K562 (cell line): ENCODE results near the gene ASIC3. TPM values are rescaled to one million over a fixed set of nuclear protein-coding genes. Genes with fewer than 3 reads are reported as not detected.
A peak's percentile ranks its signal among the peaks of the same experiment; 100 is the strongest.

Source experiments
- BCOR ChIP-seq: fragments of 450-650 bp; IDR thresholded peaks from 2 replicates; pipeline ENCODE4 v1.6.1; 2016
- BDP1 ChIP-seq: IDR thresholded peaks from 3 replicates; pipeline ENCODE4 v1.6.1; 2011; ENCODE audit not compliant: insufficient read length, insufficient read depth
- DNMT1 ChIP-seq: fragments of 450-650 bp; IDR thresholded peaks from 2 replicates; pipeline ENCODE4 v1.6.1; 2016; ENCODE audit warnings: antibody characterized with exemption, mild to moderate bottlenecking
- ELF1 ChIP-seq: fragments of 200-800 bp; sonication (Bioruptor generic); IDR thresholded peaks from 2 replicates; pipeline ENCODE4 v1.6.1; 2016; ENCODE audit warnings: missing genetic modification characterization, missing compliant biosample characterization
- POLR2G ChIP-seq: fragments of 200-400 bp; formaldehyde crosslinking; IDR thresholded peaks from 2 replicates; pipeline ENCODE4 v1.6.1; 2017; ENCODE audit warnings: low read depth, mild to moderate bottlenecking, antibody characterized with exemption, low read length, moderate library complexity
- RBFOX2 ChIP-seq: fragments of 200-400 bp; formaldehyde crosslinking; IDR thresholded peaks from 2 replicates; pipeline ENCODE4 v1.6.1; 2017; ENCODE audit warnings: low read depth, mild to moderate bottlenecking, low read length, moderate library complexity
- SRSF7 ChIP-seq: fragments of 200-400 bp; formaldehyde crosslinking; optimal IDR thresholded peaks from 2 replicates; pipeline ENCODE3; 2017; ENCODE audit warnings: mild to moderate bottlenecking, low read depth, low read length
- WHSC1 ChIP-seq: IDR thresholded peaks from one replicate; pipeline ENCODE4 v1.6.1; 2012; ENCODE audit warnings: low read length, control low read depth, inconsistent platforms
- ZEB2 ChIP-seq: fragments of 450-650 bp; IDR thresholded peaks from 2 replicates; pipeline ENCODE4 v1.6.1; 2016
- ZNF589 ChIP-seq: fragments of 200-800 bp; sonication (Bioruptor generic); IDR thresholded peaks from 2 replicates; pipeline ENCODE4 v1.6.1; 2016; ENCODE audit warnings: low read depth, missing genetic modification characterization, missing compliant biosample characterization
- polyA plus RNA-seq, 8 experiments: library from polyadenylated mRNA; depleted of rRNA in 4 of 8; stranded (reverse) in 5 of 8; unstranded in 3 of 8; fragments of >200 nt; fragmentation: Nextera tagmentation in 2 of 8; fragmentation: Illumina TruSeq in 1 of 8; extraction: Ambion mirVana in 2 of 8; extraction: Trizol in 1 of 8; gene quantifications; 2 replicates each; pipeline versions ENCODE4 v1.2.1 to v1.2.3, GENCODE V29; 2011 to 2014; ENCODE audit warnings: inconsistent platforms in 1 of 8, missing spikeins in 1 of 8
- total RNA-seq, 7 experiments: library from RNA; depleted of rRNA in 6 of 7; stranded (reverse); fragments of >200 nt in 6 of 7; fragmentation: Illumina TruSeq in 2 of 7; extraction: Trizol in 2 of 7; gene quantifications; 2 replicates each; pipeline versions ENCODE4 v1.2.1 to v1.2.3, GENCODE V29; 2011 to 2021; ENCODE audit warnings: low replicate concordance in 1 of 7
- TF ChIP-seq, protein P1 (sequence below): fragments of 250-450 bp; sonication (Bioruptor Pico); IDR thresholded peaks from 2 replicates; pipeline ENCODE4 v1.5.0; 2021; ENCODE audit warnings: mild to moderate bottlenecking, borderline replicate concordance
- TF ChIP-seq, protein P2 (sequence below): fragments of 250-450 bp; sonication (Bioruptor Pico); IDR thresholded peaks from 2 replicates; pipeline ENCODE4 v1.4.0; 2020; ENCODE audit warnings: mild to moderate bottlenecking
- TF ChIP-seq, protein P3 (sequence below), 3 experiments: fragments of 200-800 bp in 1 of 3; sonication (Bioruptor generic) in 1 of 3; sonication (generic) in 1 of 3; formaldehyde crosslinking in 1 of 3; IDR thresholded peaks; 2 replicates each; pipeline versions ENCODE4 v1.6.1 to v1.8.0; 2016 to 2022; ENCODE audit warnings: mild to moderate bottlenecking in 2 of 3, missing compliant biosample characterization in 2 of 3, missing genetic modification characterization in 2 of 3, missing genetic modification reagents in 1 of 3

Gene ASIC3
- total and polyA plus RNA-seq, 9 of the 15 experiments (the other 6 are each of a cell fraction or from before 2014, with no cell fraction given): 0.11 to 5.0 (median 0.87) TPM

DNA sequence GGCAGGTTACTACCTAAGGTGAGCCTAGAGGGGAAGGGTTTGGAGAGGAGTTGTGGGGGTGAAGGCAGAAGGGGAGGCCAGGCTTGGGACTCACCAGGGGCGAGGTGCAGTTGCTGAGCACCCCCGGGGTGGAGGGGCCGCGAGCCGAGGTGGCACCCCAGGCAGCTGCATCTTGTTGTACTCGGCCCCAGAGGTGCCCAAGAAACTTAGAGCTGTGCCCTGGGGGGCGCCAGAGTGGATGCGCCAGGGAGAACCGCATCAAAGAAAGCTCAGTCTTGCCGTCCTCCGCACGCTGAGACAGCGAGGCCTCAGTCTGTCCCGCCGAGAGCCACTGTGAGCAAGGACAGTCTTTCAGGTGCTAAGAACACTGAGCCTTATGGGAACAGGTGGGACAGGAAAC lies 31.4 kb upstream of the ASIC3 start (continued):
- TF ChIP-seq SRSF7 (no peak), BCOR (no peak), ELF1 (tag) (no peak), POLR2G (peak; percentile 73), RBFOX2 (peak; percentile 54), ZEB2 (no peak), BDP1 (no peak), ZNF589 (CRISPR knock-in tag) (no peak), DNMT1 (no peak), WHSC1 (no peak)
- TF ChIP-seq, protein P1, sequence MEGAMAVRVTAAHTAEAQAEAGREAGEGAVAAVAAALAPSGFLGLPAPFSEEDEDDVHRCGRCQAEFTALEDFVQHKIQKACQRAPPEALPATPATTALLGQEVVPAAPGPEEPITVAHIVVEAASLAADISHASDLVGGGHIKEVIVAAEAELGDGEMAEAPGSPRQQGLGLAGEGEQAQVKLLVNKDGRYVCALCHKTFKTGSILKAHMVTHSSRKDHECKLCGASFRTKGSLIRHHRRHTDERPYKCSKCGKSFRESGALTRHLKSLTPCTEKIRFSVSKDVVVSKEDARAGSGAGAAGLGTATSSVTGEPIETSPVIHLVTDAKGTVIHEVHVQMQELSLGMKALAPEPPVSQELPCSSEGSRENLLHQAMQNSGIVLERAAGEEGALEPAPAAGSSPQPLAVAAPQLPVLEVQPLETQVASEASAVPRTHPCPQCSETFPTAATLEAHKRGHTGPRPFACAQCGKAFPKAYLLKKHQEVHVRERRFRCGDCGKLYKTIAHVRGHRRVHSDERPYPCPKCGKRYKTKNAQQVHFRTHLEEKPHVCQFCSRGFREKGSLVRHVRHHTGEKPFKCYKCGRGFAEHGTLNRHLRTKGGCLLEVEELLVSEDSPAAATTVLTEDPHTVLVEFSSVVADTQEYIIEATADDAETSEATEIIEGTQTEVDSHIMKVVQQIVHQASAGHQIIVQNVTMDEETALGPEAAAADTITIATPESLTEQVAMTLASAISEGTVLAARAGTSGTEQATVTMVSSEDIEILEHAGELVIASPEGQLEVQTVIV (CRISPR knock-in tag): no peak
- TF ChIP-seq, protein P2, sequence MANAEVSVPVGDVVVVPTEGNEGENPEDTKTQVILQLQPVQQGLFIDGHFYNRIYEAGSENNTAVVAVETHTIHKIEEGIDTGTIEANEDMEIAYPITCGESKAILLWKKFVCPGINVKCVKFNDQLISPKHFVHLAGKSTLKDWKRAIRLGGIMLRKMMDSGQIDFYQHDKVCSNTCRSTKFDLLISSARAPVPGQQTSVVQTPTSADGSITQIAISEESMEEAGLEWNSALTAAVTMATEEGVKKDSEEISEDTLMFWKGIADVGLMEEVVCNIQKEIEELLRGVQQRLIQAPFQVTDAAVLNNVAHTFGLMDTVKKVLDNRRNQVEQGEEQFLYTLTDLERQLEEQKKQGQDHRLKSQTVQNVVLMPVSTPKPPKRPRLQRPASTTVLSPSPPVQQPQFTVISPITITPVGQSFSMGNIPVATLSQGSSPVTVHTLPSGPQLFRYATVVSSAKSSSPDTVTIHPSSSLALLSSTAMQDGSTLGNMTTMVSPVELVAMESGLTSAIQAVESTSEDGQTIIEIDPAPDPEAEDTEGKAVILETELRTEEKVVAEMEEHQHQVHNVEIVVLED (CRISPR knock-in tag): no peak
- TF ChIP-seq, protein P3, sequence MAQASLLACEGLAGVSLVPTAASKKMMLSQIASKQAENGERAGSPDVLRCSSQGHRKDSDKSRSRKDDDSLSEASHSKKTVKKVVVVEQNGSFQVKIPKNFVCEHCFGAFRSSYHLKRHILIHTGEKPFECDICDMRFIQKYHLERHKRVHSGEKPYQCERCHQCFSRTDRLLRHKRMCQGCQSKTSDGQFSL (CRISPR knock-in tag; IDR thresholded peaks at IDR 0.05): 0 out of 2 replicates have a peak, but pooled peaks have one; percentile 2
- TF ChIP-seq, protein P3 (tag; IDR thresholded peaks at IDR 0.05): no peak
